SK-N-SH treated with all-trans-retinoic acid at 6 μM for 48 hours (cell line): ENCODE results near the gene ATG4C.
"Not testable (repeated sequence)": the region's sequence is repeated elsewhere in the genome, so short reads cannot be mapped to it uniquely, and the experiment has no call there.

Source experiments
- ARNTL ChIP-seq: fragments of 450-650 bp; formaldehyde crosslinking; IDR thresholded peaks from 2 replicates; pipeline ENCODE4 v1.5.0; 2020; ENCODE audit warnings: low read depth, mild to moderate bottlenecking, moderate library complexity, borderline replicate concordance
- GLIS3 ChIP-seq: fragments of 250-450 bp; sonication (Bioruptor Pico); IDR thresholded peaks from 2 replicates; pipeline ENCODE4 v1.5.0; 2020; ENCODE audit warnings: mild to moderate bottlenecking, moderate library complexity
- RARB ChIP-seq: fragments of 250-450 bp; sonication (Bioruptor Pico); IDR thresholded peaks from 2 replicates; pipeline ENCODE4 v1.8.0; 2021; ENCODE audit warnings: mild to moderate bottlenecking, moderate library complexity
- ZFP30 ChIP-seq: fragments of 450-650 bp; formaldehyde crosslinking; IDR thresholded peaks from 2 replicates; pipeline ENCODE4 v1.5.0; 2022; ENCODE audit warnings: mild to moderate bottlenecking, moderate library complexity
- ZNF565 ChIP-seq: fragments of 450-650 bp; formaldehyde crosslinking; conservative IDR thresholded peaks from 2 replicates; pipeline ENCODE4 v1.5.0; 2020; ENCODE audit warnings: low read depth, mild to moderate bottlenecking, moderate library complexity
- ZNF70 ChIP-seq: fragments of 450-650 bp; formaldehyde crosslinking; IDR thresholded peaks from 2 replicates; pipeline ENCODE4 v1.5.0; 2020; ENCODE audit warnings: mild to moderate bottlenecking, moderate library complexity
- TF ChIP-seq, protein P1 (sequence below): fragments of 250-450 bp; sonication (Bioruptor Pico); IDR thresholded peaks from 2 replicates; pipeline ENCODE4 v1.8.0; 2020; ENCODE audit warnings: mild to moderate bottlenecking, moderate library complexity, borderline replicate concordance

DNA sequence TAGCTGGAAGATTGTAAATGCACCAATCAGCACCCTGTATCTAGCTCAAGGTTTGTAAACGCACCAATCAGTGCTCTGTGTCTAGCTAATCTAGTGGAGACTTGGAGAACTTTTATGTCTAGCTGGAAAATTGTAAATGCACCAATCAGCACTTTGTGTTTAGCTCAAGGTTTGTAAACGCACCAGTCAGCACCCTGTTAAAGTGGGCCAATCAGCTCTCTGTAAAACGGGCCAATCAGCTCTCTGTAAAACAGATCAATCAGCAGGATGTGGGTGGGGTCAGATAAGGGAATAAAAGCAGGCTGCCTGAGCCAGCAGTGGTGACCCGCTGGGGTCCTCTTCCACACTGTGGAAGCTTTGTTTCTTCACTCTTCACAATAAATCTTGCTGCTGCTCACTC, 21.9 kb upstream of the ATG4C start:
- TF ChIP-seq RARB (CRISPR knock-in tag); ZFP30 (CRISPR knock-in tag); ZNF565 (CRISPR knock-in tag); ARNTL; GLIS3 (CRISPR knock-in tag); ZNF70 (CRISPR knock-in tag): not testable (repeated sequence)
- TF ChIP-seq, protein P1, sequence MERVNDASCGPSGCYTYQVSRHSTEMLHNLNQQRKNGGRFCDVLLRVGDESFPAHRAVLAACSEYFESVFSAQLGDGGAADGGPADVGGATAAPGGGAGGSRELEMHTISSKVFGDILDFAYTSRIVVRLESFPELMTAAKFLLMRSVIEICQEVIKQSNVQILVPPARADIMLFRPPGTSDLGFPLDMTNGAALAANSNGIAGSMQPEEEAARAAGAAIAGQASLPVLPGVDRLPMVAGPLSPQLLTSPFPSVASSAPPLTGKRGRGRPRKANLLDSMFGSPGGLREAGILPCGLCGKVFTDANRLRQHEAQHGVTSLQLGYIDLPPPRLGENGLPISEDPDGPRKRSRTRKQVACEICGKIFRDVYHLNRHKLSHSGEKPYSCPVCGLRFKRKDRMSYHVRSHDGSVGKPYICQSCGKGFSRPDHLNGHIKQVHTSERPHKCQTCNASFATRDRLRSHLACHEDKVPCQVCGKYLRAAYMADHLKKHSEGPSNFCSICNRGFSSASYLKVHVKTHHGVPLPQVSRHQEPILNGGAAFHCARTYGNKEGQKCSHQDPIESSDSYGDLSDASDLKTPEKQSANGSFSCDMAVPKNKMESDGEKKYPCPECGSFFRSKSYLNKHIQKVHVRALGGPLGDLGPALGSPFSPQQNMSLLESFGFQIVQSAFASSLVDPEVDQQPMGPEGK (CRISPR knock-in tag), result not testable (repeated sequence)
